DOHH2 (cell line): ENCODE measurements around the gene SMC1B.

Experiments used
- EZH2phosphoT487 ChIP-seq: fragments of 200-600 bp; sonication (generic); IDR thresholded peaks from 2 replicates; pipeline ENCODE4 v1.6.1; 2017; ENCODE audit warnings: borderline replicate concordance, mild to moderate bottlenecking, antibody characterized with exemption, low read length, moderate library complexity, mixed read lengths
- TF ChIP-seq, protein P1 (sequence below): fragments of 200-600 bp; sonication (generic); IDR thresholded peaks from one replicate; pipeline ENCODE4 v1.5.1; 2014; ENCODE audit warnings: antibody characterized with exemption, mild to moderate bottlenecking, low read depth, low read length; ENCODE audit not compliant: poor library complexity, severe bottlenecking

DNA sequence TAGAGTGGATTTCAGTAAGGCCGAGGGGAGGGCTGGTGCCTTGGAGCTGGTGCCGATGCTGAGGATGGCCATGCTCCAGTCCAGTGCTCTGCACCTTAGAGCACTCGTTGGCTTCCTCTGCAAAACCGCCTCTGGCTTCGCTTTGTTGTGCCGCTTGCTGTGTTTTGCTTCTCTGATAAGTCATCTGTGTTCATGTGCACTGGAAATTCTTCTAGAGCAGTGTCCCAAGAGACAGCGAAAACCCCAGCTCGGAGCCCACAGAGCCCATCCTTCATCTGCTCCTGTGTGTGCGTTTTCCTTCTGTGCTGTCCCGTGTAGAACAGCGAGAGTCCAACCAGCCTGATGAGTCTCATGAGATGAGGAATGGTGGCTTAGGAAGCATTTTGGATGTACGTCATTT is 91.6 kb downstream of the SMC1B start:
- TF ChIP-seq, protein P1, sequence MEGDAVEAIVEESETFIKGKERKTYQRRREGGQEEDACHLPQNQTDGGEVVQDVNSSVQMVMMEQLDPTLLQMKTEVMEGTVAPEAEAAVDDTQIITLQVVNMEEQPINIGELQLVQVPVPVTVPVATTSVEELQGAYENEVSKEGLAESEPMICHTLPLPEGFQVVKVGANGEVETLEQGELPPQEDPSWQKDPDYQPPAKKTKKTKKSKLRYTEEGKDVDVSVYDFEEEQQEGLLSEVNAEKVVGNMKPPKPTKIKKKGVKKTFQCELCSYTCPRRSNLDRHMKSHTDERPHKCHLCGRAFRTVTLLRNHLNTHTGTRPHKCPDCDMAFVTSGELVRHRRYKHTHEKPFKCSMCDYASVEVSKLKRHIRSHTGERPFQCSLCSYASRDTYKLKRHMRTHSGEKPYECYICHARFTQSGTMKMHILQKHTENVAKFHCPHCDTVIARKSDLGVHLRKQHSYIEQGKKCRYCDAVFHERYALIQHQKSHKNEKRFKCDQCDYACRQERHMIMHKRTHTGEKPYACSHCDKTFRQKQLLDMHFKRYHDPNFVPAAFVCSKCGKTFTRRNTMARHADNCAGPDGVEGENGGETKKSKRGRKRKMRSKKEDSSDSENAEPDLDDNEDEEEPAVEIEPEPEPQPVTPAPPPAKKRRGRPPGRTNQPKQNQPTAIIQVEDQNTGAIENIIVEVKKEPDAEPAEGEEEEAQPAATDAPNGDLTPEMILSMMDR: no peak
- TF ChIP-seq EZH2phosphoT487: no peak
